Thyroid gland (tissue), 4 donors: ENCODE results near the gene BCL6B. TPM values are rescaled to one million over a fixed set of nuclear protein-coding genes. Genes with fewer than 3 reads are reported as not detected.
A peak's percentile ranks its signal among the peaks of the same experiment; 100 is the strongest.

Source experiments
- DNase-seq, 2 donors: peaks; one replicate each; pipeline ENCODE4 v3.0.0-alpha.2; 2019
- H3K27ac ChIP-seq, 3 donors: fragments of 200-600 bp; sonication (generic); 1 replicate in 2 of 3; 2 replicates in 1 of 3; pipeline ENCODE4 v1.5.1; 2016 to 2019; ENCODE audit warnings: mild to moderate bottlenecking in 1 of 3, moderate library complexity in 1 of 3
- H3K27me3 ChIP-seq: fragments of 200-600 bp; sonication (generic); one replicate; pipeline ENCODE4 v1.5.1; 2019
- H3K36me3 ChIP-seq, 2 donors: fragments of 200-600 bp; sonication (generic); one replicate each; pipeline ENCODE4 v1.5.1; 2016 to 2019
- H3K4me1 ChIP-seq, 2 donors: fragments of 200-600 bp; sonication (generic); one replicate each; pipeline ENCODE4 v1.5.1; 2017 to 2019
- H3K4me3 ChIP-seq, 3 donors: fragments of 200-600 bp; sonication (generic); replicated peaks in 1 of 3; 1 replicate in 2 of 3; 2 replicates in 1 of 3; pipeline ENCODE4 v1.5.1; 2016; ENCODE audit warnings: mild to moderate bottlenecking in 1 of 3
- H3K9me3 ChIP-seq: fragments of 200-600 bp; sonication (generic); one replicate; pipeline ENCODE4 v1.5.1; 2017
- POLR2A ChIP-seq, 2 donors: fragments of 450-650 bp; IDR thresholded peaks; one replicate each; pipeline ENCODE4 v1.6.1; 2017; ENCODE audit warnings: antibody characterized with exemption in 2 of 2, mild to moderate bottlenecking in 2 of 2, moderate library complexity in 1 of 2
- whole genome bisulfite sequencing, 2 donors: methylation state at CpG; one replicate each; pipeline ENCODE4 v1.1.5; 2017; 5-methylcytosine and 5-hydroxymethylcytosine counted together
- intact Hi-C: fragments of 100-400 bp; cut with DNase I; formaldehyde crosslinking; loops from one replicate; pipeline ENCODE4 v1.15.1; 2023
- total RNA-seq, 4 donors: library from RNA; depleted of rRNA; stranded (reverse); fragments of >200 nt; gene quantifications; one replicate each; pipeline ENCODE4 v1.2.3, GENCODE V29; 2016
- TF ChIP-seq, protein P1 (sequence below), 6 experiments: fragments of 200-600 bp in 3 of 6; fragments of 450-650 bp in 3 of 6; sonication (generic) in 3 of 6; IDR thresholded peaks; one replicate each; pipeline ENCODE4 v1.5.1; 2016 to 2019; ENCODE audit warnings: antibody characterized with exemption in 6 of 6, mild to moderate bottlenecking in 2 of 6, inconsistent platforms in 1 of 6, moderate library complexity in 1 of 6

BCL6B gene
- total RNA-seq, 4 donors from 2014 or later = 3.1 to 18.9 (median 7.6) TPM

DNA sequence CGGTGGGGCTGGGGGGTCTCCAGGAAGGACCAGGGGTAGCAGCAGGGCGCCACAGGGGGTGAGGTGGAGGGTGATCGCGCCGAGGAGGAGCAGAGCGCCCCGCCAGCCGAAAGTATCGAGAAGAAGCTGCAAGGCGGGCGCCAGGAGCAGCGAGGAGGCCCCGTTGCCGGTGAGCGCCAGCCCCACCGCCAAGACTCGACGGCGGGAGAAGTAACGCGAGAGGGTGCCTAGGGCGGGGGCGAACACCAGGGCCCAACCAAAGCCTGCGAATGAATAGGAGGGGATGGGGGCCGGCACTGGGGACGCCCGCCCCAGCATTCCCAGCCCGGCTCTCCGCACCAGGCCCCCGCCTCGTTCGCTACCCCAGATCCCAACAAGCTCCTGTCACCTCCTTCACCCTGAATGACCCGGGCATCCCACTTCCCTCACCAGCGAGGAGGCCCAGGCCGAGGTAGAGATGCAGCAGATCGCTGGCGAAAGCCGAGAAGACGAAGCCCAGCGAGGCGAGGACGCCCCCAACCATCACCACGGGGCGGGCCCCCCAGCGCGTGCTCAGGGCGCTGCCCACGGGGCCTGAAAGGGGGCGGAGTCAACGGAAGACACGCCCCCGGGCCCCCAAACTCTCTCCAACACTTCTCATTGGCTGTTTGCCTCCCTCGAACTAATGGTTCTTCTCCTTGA is 19.8 kb downstream of the BCL6B start:
- TF ChIP-seq, protein P1, sequence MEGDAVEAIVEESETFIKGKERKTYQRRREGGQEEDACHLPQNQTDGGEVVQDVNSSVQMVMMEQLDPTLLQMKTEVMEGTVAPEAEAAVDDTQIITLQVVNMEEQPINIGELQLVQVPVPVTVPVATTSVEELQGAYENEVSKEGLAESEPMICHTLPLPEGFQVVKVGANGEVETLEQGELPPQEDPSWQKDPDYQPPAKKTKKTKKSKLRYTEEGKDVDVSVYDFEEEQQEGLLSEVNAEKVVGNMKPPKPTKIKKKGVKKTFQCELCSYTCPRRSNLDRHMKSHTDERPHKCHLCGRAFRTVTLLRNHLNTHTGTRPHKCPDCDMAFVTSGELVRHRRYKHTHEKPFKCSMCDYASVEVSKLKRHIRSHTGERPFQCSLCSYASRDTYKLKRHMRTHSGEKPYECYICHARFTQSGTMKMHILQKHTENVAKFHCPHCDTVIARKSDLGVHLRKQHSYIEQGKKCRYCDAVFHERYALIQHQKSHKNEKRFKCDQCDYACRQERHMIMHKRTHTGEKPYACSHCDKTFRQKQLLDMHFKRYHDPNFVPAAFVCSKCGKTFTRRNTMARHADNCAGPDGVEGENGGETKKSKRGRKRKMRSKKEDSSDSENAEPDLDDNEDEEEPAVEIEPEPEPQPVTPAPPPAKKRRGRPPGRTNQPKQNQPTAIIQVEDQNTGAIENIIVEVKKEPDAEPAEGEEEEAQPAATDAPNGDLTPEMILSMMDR (IDR thresholded peaks at IDR 0.05) = no peak
- TF ChIP-seq POLR2A (IDR thresholded peaks at IDR 0.05) = no peak
- no peaks in the 10 kb centered on the region for H3K36me3 ChIP-seq
- no peaks in the 10 kb centered on the region for H3K9me3 ChIP-seq
- H3K27me3 ChIP-seq = no peaks in the 10 kb centered on the region
- peak overlapping the region; percentile 77 to 87 (median 80) for H3K27ac ChIP-seq
- DNase-seq = peak; percentile 36 to 40
- H3K4me1 ChIP-seq = peaks cover 38 to 68% of the 10 kb centered on the region in 2 donors
- intact Hi-C loops = loop anchor here (5.0 kb wide), 1 partner anchor 255 kb away; no protein-coding TSS in a partner anchor
- 23% methylated on average over 36 to 39 of the region's 53 CpGs for WGBS, 2 donors
- peak overlapping the region in 1 of 3 donors; percentile 29 for H3K4me3 ChIP-seq

DNA sequence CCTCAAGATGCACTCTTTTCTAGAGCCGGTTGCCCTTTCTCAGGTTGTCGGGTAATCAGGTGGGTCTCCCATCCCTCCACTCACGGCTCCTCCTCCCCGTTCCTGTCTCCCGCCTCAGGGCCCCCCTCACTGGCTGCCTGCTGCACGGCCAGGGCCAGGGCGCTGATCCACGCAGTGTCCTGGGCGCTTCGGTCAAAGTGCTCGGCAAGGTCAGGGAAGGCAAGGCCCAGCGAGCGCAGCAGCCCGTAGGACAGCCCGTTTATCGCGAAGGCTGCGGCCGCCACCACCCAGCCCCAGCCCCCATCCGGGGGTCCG is 20.3 kb downstream of the BCL6B start:
- Histone ChIP-seq H3K36me3 (no peaks in the 10 kb centered on the region), H3K9me3 (no peaks in the 10 kb centered on the region), H3K27ac (peak overlapping the region; percentile 77 to 87 (median 80)), H3K27me3 (no peaks in the 10 kb centered on the region), H3K4me3 (peak overlapping the region in 2 of 3 donors; percentile 29 to 36), H3K4me1 (peaks cover 36 to 63% of the 10 kb centered on the region in 2 donors)
- peak in 1 of 2 donors; percentile 44 for DNase-seq
- 7 to 14% methylated on average over 10 to 13 of the region's 21 CpGs for WGBS, 2 donors
- TF ChIP-seq, protein P1 (IDR thresholded peaks at IDR 0.05) = no peak
- no peak for TF ChIP-seq POLR2A (IDR thresholded peaks at IDR 0.05)
- intact Hi-C loops = loop anchor here (5.0 kb wide), 1 partner anchor 254 kb away; no protein-coding TSS in a partner anchor

DNA sequence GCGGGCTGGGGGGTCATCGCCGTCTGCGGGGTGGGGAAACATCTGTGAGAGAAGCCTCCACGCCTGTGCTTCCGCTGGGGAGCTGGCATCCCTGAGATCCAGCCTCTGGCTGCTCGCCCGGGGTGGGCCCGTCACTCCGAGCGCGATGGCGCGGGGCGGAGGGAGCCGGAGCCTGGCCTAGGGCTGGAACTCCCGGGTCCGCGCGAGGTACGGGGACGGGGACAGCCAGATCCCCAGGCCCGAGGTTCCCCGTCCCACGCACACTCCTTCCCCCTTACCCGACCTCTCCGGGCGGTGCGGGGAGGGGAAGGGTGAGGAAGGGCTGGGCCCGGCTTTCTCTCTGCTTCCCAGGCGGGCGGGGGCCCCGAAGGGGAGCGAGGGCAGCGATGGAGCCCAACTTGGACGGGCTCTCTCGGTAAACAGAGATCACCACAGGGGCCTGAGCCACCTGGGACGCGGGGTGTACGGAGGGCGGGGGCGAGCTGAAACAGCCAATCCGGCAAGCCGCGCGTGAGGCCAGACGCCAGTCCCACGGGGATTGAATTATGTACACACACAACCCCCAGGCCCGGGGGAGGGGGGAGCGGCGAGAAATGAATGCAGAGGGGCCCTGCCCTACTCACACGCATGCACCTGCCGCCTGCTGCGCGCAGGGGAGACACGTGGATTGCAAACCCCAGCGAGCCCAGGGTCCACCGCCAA is 20.8 kb downstream of the BCL6B start, which contains the start of gene SLC16A11:
SLC16A11 (minus strand) TSS at position 596 of the 702 bp plus-strand sequence; CDS start at position 17, 579 bp downstream.
- H3K27ac ChIP-seq = peak within 1 kb of the TSS; percentile 80 to 96 (median 90)
- 10% methylated on average over 17 of the region's 58 CpGs; no CpG with 5 or more reads in 1 of the 2 donors for WGBS, 2 donors

DNA sequence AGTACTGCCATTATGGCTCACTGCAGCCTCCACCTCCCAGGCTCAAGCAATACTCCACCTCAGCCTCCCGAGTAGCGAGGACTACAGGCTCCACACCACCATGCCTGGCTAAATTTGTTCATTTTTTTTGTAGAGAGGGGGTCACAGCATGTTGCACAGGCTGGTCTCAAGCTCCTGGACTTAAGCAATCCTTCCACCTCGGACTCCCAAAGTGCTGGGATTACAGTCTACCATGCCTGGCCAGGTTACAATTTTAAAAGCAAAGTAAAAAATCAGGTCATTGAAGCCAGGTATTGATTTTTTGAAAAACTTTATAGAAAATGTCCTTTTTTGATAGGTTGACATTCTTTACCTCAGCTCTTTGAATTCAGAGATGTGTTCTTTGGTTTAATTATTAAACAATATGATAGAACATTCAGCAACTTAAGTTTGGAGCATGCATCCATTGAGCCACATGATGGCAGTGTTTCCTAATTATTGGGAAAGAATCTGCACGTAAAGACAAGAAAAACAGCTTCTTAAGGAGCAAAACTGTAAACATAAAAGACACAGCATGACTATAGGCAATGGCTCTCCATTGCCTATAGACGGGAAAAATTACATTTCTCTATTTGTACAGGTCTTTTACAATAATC is 22.8 kb downstream of the BCL6B start:
- no peak for TF ChIP-seq POLR2A (IDR thresholded peaks at IDR 0.05)
- TF ChIP-seq, protein P1 (IDR thresholded peaks at IDR 0.05) = peak; percentile 25 to 95 (median 76)
- Histone ChIP-seq H3K27ac (peak overlapping the region; percentile 76 to 96 (median 90)), H3K36me3 (no peaks in the 10 kb centered on the region), H3K4me3 (no peak overlapping the region), H3K27me3 (no peaks in the 10 kb centered on the region), H3K9me3 (no peaks in the 10 kb centered on the region), H3K4me1 (peaks cover 22 to 42% of the 10 kb centered on the region in 2 donors)
- peak in 1 of 2 donors; percentile 29 for DNase-seq
- 32 to 41% methylated on average over 4 to 5 of the region's 5 CpGs for WGBS, 2 donors
- intact Hi-C loops = no loop called here

More for the DNA sequence above, 20.8 kb downstream of the BCL6B start, which contains the start of gene SLC16A11:
- no peaks in the 10 kb centered on the region for H3K36me3 ChIP-seq
- no peaks in the 10 kb centered on the region for H3K27me3 ChIP-seq
- DNase-seq = peak; percentile 75 to 79
- peaks cover 31 to 58% of the 10 kb centered on the region in 2 donors for H3K4me1 ChIP-seq
- TF ChIP-seq, protein P1 (IDR thresholded peaks at IDR 0.05) = no peak
- TF ChIP-seq POLR2A (IDR thresholded peaks at IDR 0.05) = peak in 1 of 2 donors; percentile 53
- H3K9me3 ChIP-seq = no peaks in the 10 kb centered on the region
- intact Hi-C loops = loop anchor here (5.0 kb wide), 1 partner anchor 254 kb away; no protein-coding TSS in a partner anchor
- peak within 1 kb of the TSS in 2 of 3 donors; percentile 29 to 36 for H3K4me3 ChIP-seq
